Measurements from ENCODE around the gene MPRIP. TPM values are rescaled to one million over a fixed set of nuclear protein-coding genes. Genes with fewer than 3 reads are reported as not detected.

MPRIP gene
- polyA plus RNA-seq, 1 donor from 2014 or later = 14.4 TPM

- H3K4me1 Mint-ChIP-seq = peaks cover 0 to 18% (median 6%) of the 10 kb centered on the region in 3 donors
- H3K4me3 Mint-ChIP-seq = no peak overlapping the region
- peak overlapping the region; percentile 59 to 97 (median 67) for H3K27ac Mint-ChIP-seq
- peaks cover 8% of the 10 kb centered on the region for H3K36me3 Mint-ChIP-seq
- no peaks in the 10 kb centered on the region for H3K27me3 Mint-ChIP-seq
- H3K9me3 Mint-ChIP-seq = no peaks in the 10 kb centered on the region
Measured at GRCh38 chr17:17141860-17142552, 99.7 kb downstream of the MPRIP start.

GRCh38 chr17:17142556-17142955 is 100.3 kb downstream of the MPRIP start:
- Mint-ChIP-seq H3K4me3 (no peak overlapping the region), H3K36me3 (peaks cover 8% of the 10 kb centered on the region), H3K9me3 (no peaks in the 10 kb centered on the region), H3K4me1 (peaks cover 0 to 18% (median 6%) of the 10 kb centered on the region in 3 donors), H3K27ac (peak overlapping the region in 1 of 3 donors; percentile 97), H3K27me3 (no peaks in the 10 kb centered on the region)

- Mint-ChIP-seq H3K4me1 (peaks cover 0 to 12% (median 6%) of the 10 kb centered on the region in 3 donors), H3K27me3 (no peaks in the 10 kb centered on the region), H3K27ac (no peak overlapping the region), H3K36me3 (peaks cover 6% of the 10 kb centered on the region), H3K9me3 (no peaks in the 10 kb centered on the region), H3K4me3 (no peak overlapping the region)
Measured at GRCh38 chr17:17143501-17143900, 101.2 kb downstream of the MPRIP start.

- Mint-ChIP-seq H3K9me3 (no peaks in the 10 kb centered on the region), H3K4me3 (no peak overlapping the region), H3K4me1 (peaks cover 0 to 9% (median 6%) of the 10 kb centered on the region in 3 donors), H3K27me3 (no peaks in the 10 kb centered on the region), H3K36me3 (peaks cover 5% of the 10 kb centered on the region), H3K27ac (no peak overlapping the region)
Measured at GRCh38 chr17:17144061-17144460, 101.8 kb downstream of the MPRIP start.

GRCh38 chr17:17144916-17145665 is 102.8 kb downstream of the MPRIP start:
- H3K36me3 Mint-ChIP-seq = peaks cover 6% of the 10 kb centered on the region
- no peaks in the 10 kb centered on the region for H3K27me3 Mint-ChIP-seq
- no peak overlapping the region for H3K4me3 Mint-ChIP-seq
- no peak overlapping the region for H3K27ac Mint-ChIP-seq
- peaks cover 5 to 13% (median 10%) of the 10 kb centered on the region in 3 donors for H3K4me1 Mint-ChIP-seq
- H3K9me3 Mint-ChIP-seq = no peaks in the 10 kb centered on the region

- Mint-ChIP-seq H3K27ac (no peak overlapping the region), H3K36me3 (peaks cover 5% of the 10 kb centered on the region), H3K4me3 (no peak overlapping the region), H3K4me1 (peaks cover 5 to 14% (median 8%) of the 10 kb centered on the region in 3 donors), H3K27me3 (no peaks in the 10 kb centered on the region), H3K9me3 (no peaks in the 10 kb centered on the region)
Measured at GRCh38 chr17:17146786-17147406, 104.6 kb downstream of the MPRIP start.

GRCh38 chr17:17147821-17148220 is 105.6 kb downstream of the MPRIP start:
- no peaks in the 10 kb centered on the region for H3K9me3 Mint-ChIP-seq
- no peaks in the 10 kb centered on the region for H3K27me3 Mint-ChIP-seq
- peaks cover 7% of the 10 kb centered on the region for H3K36me3 Mint-ChIP-seq
- peaks cover 5 to 14% (median 9%) of the 10 kb centered on the region in 3 donors for H3K4me1 Mint-ChIP-seq
- H3K27ac Mint-ChIP-seq = no peak overlapping the region
- H3K4me3 Mint-ChIP-seq = no peak overlapping the region

- H3K4me3 Mint-ChIP-seq = peak overlapping the region in 1 of 4 donors; percentile 83
- no peaks in the 10 kb centered on the region for H3K9me3 Mint-ChIP-seq
- H3K36me3 Mint-ChIP-seq = peaks cover 8% of the 10 kb centered on the region
- no peaks in the 10 kb centered on the region for H3K27me3 Mint-ChIP-seq
- peak overlapping the region in 1 of 3 donors; percentile 72 for H3K27ac Mint-ChIP-seq
- H3K4me1 Mint-ChIP-seq = peaks cover 5 to 15% (median 9%) of the 10 kb centered on the region in 3 donors
Measured at GRCh38 chr17:17149520-17150447, 107.5 kb downstream of the MPRIP start.

GRCh38 chr17:17150448-17150800 is 108.2 kb downstream of the MPRIP start:
- Mint-ChIP-seq H3K4me1 (peaks cover 5 to 14% (median 9%) of the 10 kb centered on the region in 3 donors), H3K36me3 (peaks cover 8% of the 10 kb centered on the region), H3K27ac (peak overlapping the region in 1 of 3 donors; percentile 13), H3K9me3 (no peaks in the 10 kb centered on the region), H3K4me3 (no peak overlapping the region), H3K27me3 (no peaks in the 10 kb centered on the region)

GRCh38 chr17:17151055-17151454 is 108.8 kb downstream of the MPRIP start:
- Mint-ChIP-seq H3K36me3 (peaks cover 8% of the 10 kb centered on the region), H3K9me3 (no peaks in the 10 kb centered on the region), H3K27ac (no peak overlapping the region), H3K4me3 (no peak overlapping the region), H3K27me3 (no peaks in the 10 kb centered on the region), H3K4me1 (peaks cover 5 to 14% (median 9%) of the 10 kb centered on the region in 3 donors)

- H3K27me3 Mint-ChIP-seq = no peaks in the 10 kb centered on the region
- peaks cover 8% of the 10 kb centered on the region for H3K36me3 Mint-ChIP-seq
- no peak overlapping the region for H3K27ac Mint-ChIP-seq
- H3K9me3 Mint-ChIP-seq = no peaks in the 10 kb centered on the region
- no peak overlapping the region for H3K4me3 Mint-ChIP-seq
- peaks cover 5 to 14% (median 9%) of the 10 kb centered on the region in 3 donors for H3K4me1 Mint-ChIP-seq
Measured at GRCh38 chr17:17151541-17151940, 109.3 kb downstream of the MPRIP start.

- Mint-ChIP-seq H3K27ac (peak overlapping the region in 1 of 3 donors; percentile 57), H3K4me3 (no peak overlapping the region), H3K9me3 (no peaks in the 10 kb centered on the region), H3K36me3 (peaks cover 10% of the 10 kb centered on the region), H3K27me3 (no peaks in the 10 kb centered on the region), H3K4me1 (peaks cover 5 to 13% (median 12%) of the 10 kb centered on the region in 3 donors)
Measured at GRCh38 chr17:17151962-17152361, 109.7 kb downstream of the MPRIP start.

- H3K36me3 Mint-ChIP-seq = peaks cover 9% of the 10 kb centered on the region
- peak overlapping the region in 2 of 3 donors; percentile 26 to 57 for H3K27ac Mint-ChIP-seq
- no peak overlapping the region for H3K4me3 Mint-ChIP-seq
- H3K27me3 Mint-ChIP-seq = no peaks in the 10 kb centered on the region
- no peaks in the 10 kb centered on the region for H3K9me3 Mint-ChIP-seq
- H3K4me1 Mint-ChIP-seq = peaks cover 5 to 13% (median 12%) of the 10 kb centered on the region in 3 donors
Measured at GRCh38 chr17:17152385-17152784, 110.1 kb downstream of the MPRIP start.

GRCh38 chr17:17153071-17153470 is 110.8 kb downstream of the MPRIP start:
- peaks cover 11% of the 10 kb centered on the region for H3K36me3 Mint-ChIP-seq
- H3K27me3 Mint-ChIP-seq = no peaks in the 10 kb centered on the region
- H3K9me3 Mint-ChIP-seq = no peaks in the 10 kb centered on the region
- no peak overlapping the region for H3K27ac Mint-ChIP-seq
- H3K4me1 Mint-ChIP-seq = peaks cover 5 to 13% (median 12%) of the 10 kb centered on the region in 3 donors
- no peak overlapping the region for H3K4me3 Mint-ChIP-seq

Measured in IgD-negative memory B cell (primary cell).